Raji (cell line): ENCODE results near the gene PEX5L.

Experiments
- POLR2A ChIP-seq: IDR thresholded peaks from 2 replicates; pipeline ENCODE4 v1.6.1; 2011; ENCODE audit warnings: low read depth, low read length, control low read depth; ENCODE audit not compliant: insufficient read depth

Gene PEX5L

GRCh38 chr3:179812096-179812382 lies 224.7 kb downstream of the PEX5L start:
- no peak for TF ChIP-seq POLR2A

GRCh38 chr3:179811321-179812095 lies 225.2 kb downstream of the PEX5L start:
- TF ChIP-seq POLR2A = no peak

- TF ChIP-seq POLR2A = no peak
These were observed 227.1 kb downstream of the PEX5L start for GRCh38 chr3:179809639-179810038.

- TF ChIP-seq POLR2A = no peak
These were observed 229.1 kb downstream of the PEX5L start for GRCh38 chr3:179807588-179807987.

GRCh38 chr3:179806177-179806576 lies 230.6 kb downstream of the PEX5L start:
- no peak for TF ChIP-seq POLR2A

- no peak for TF ChIP-seq POLR2A
These were observed 234.9 kb downstream of the PEX5L start for GRCh38 chr3:179801856-179802255.

- TF ChIP-seq POLR2A = no peak
These were observed 235.5 kb downstream of the PEX5L start for GRCh38 chr3:179801263-179801662.

- TF ChIP-seq POLR2A = no peak
These were observed 239.5 kb downstream of the PEX5L start for GRCh38 chr3:179797192-179797591.

- no peak for TF ChIP-seq POLR2A
These were observed 240.3 kb downstream of the PEX5L start for GRCh38 chr3:179796421-179796820.

- TF ChIP-seq POLR2A = no peak
These were observed 242.4 kb downstream of the PEX5L start for GRCh38 chr3:179794355-179794754.

- no peak for TF ChIP-seq POLR2A
These were observed 244.9 kb downstream of the PEX5L start for GRCh38 chr3:179791793-179792192.

GRCh38 chr3:179788996-179789395 lies 247.7 kb downstream of the PEX5L start:
- no peak for TF ChIP-seq POLR2A

GRCh38 chr3:179775416-179776122 lies 261.2 kb downstream of the PEX5L start:
- TF ChIP-seq POLR2A = no peak

GRCh38 chr3:179772297-179772696 lies 264.4 kb downstream of the PEX5L start:
- TF ChIP-seq POLR2A = no peak

- TF ChIP-seq POLR2A = no peak
These were observed 264.9 kb downstream of the PEX5L start for GRCh38 chr3:179771797-179772196.

- no peak for TF ChIP-seq POLR2A
These were observed 267.1 kb downstream of the PEX5L start for GRCh38 chr3:179769411-179770247.
